Activated effector memory CD4-positive, alpha-beta T cell treated with anti-CD3 and anti-CD28 coated beads, Interleukin-2, amount 50 U/mL, for 16 hours (primary cell): ENCODE results near the gene GPR132.
A peak's percentile ranks its signal among the peaks of the same experiment; 100 is the strongest.

Source experiments
- DNase-seq: peaks from one replicate; pipeline ENCODE4 v3.0.0-alpha.2; 2020

The GPR132 gene

GRCh38 chr14:105019861-105020814 lies 45.1 kb downstream of the GPR132 start:
- DNase-seq, result peak; percentile 89

GRCh38 chr14:105018414-105018813 lies 46.8 kb downstream of the GPR132 start:
- no peak for DNase-seq

DNA sequence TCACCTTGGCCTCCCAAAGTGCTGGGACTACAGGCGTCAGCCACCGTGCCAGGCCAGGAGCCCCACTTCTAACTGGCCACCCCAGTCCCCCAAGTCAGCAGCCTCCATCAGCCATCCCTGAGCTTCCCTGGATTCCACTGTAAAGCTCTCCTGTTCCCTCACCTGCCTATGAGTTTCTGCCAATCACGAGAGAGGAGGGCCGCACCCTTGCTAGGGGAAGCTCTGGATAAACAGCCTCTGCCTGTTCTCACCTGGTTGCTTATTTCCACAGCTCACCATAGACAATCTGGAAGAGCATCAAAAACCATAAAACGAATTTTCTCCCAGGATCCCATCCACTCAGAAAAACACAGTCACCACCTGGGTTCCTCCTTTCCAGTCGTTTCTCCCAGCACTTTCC lies 49.3 kb downstream of the GPR132 start:
- no peak for DNase-seq

- DNase-seq, result no peak
These were observed 50.0 kb downstream of the GPR132 start for GRCh38 chr14:105015242-105015641.

DNA sequence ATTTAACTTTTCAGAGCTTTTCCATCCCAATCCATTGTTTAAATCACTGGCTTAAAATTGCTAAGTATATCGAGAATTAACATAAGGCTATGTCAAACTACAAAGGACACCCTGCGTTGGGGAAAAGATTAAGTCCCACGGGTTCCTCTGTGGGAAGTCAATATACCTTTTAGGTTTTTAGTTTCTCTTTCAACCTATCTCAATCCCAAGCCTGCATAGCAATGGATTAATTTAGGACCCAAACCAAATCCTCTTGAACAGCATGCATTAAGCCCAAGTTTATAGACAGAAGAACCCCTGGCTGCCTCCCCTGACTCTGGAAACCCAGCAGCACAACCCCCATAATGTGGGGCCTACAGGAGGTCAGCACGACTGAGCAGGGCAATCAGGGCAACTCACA lies 50.6 kb downstream of the GPR132 start:
- no peak for DNase-seq

GRCh38 chr14:105014032-105014431 lies 51.2 kb downstream of the GPR132 start:
- DNase-seq, result no peak

GRCh38 chr14:105013150-105013785 lies 52.0 kb downstream of the GPR132 start:
- no peak for DNase-seq

DNA sequence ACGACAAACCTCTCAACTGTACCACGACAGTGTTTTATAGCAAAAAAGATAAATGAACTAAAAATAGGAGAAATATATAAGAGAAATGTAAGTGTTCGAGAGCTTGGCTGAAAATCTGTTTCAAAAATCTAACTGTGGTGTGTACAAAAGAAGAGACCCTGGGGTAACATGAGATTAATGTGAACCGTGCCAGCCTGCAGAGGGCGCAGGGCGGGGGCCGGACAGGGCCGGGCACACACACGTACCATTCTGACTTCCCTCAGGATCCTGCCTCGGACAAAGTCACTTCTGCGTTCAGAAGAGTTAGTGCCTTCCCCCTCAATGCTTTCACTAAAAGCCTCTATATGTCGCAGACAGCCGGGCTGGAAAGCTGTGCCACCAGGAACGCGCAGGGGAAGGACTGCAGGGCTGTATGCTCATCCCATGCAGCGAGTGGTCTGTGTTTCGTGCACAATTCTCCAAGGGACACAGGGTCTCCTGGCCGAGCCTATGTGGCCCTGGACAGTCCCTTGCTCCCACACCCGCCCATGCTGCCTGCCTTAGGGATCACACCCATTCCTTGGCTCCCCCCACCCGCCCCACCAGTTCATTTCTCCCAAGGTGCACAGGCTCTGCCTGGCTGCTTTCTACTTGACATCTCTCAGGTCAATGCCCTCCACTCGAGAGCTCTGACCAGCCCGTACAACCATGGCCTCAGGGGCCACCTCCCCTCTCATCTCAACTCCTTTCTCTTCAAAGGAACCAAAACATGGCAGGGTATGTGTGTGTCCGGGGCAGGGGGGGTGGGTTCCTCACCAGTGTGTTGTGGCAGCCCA lies 52.9 kb downstream of the GPR132 start:
- no peak for DNase-seq

- DNase-seq, result no peak
These were observed 53.8 kb downstream of the GPR132 start for GRCh38 chr14:105011312-105011990.

GRCh38 chr14:105010891-105011291 lies 54.3 kb downstream of the GPR132 start:
- DNase-seq, result no peak

GRCh38 chr14:105010106-105010505 lies 55.1 kb downstream of the GPR132 start:
- no peak for DNase-seq

DNA sequence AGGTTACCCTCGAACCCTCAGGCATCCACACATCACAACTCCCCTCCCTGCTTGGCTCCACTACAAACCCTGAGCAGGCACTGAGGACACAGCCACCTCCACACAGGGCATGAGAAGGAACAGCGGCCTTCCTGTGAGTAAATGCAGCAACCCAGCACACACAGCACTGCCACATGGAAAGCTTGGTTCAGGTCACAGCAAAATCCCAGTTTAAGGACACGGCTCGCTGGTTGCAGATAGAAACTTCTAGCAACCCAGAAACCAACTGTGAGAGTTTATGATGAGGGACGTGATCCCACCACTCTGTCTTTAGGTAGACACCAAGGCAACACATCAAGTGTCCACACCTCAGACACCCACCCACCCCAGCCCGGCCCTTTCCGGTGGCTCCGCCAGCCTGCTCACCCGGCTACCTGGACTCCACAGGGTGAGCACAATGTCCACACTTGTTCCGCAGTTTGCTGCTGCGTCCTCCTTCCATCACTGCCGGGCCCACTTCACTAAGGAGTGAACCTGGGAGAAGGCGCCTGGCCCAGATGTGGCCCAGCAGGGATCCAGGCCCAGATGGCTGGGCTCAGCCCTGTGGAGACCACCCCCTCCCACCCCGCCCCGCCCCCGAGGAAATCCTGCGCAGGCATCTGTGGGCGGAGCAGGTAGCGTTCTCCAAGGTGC lies 57.5 kb downstream of the GPR132 start:
- DNase-seq, result no peak

- DNase-seq, result no peak
These were observed 58.2 kb downstream of the GPR132 start for GRCh38 chr14:105006831-105007592.

GRCh38 chr14:105005929-105006830 lies 59.0 kb downstream of the GPR132 start:
- DNase-seq, result no peak

DNA sequence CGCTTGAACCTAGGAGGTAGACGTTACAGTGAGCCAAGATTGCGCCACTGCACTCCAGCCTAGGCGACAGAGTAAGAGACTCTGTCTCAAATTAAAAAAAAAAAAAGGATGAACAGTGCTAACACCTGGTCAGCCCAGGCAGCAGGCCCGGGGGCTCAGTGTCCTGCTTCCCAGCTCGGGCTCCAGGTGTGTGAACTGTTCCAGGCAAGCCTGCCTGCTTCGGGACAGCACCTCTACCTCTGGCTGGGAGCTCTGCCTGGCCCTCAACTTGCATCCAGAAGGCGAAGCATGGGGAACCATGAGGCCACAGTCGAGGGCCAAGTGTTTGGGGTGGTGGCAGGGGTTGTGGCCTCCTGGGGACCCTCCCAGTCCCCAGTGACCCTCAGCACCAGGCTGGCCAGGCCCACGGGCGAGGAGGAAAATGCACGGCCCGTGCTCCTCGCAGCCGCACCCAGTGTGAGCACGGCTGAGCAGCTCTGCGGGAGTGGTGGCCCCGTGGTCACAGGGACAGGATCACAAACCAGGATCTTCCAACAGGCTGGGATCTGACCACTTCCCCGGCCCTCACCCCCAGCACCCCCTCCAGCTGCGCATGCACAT lies 59.8 kb downstream of the GPR132 start:
- DNase-seq, result no peak
